ENCODE data around the gene TAS2R40. TPM values are rescaled to one million over a fixed set of nuclear protein-coding genes. Genes with fewer than 3 reads are reported as not detected.

TAS2R40 gene
- polyA plus RNA-seq, 3 donors: 0.54 TPM; not detected in 2

DNA sequence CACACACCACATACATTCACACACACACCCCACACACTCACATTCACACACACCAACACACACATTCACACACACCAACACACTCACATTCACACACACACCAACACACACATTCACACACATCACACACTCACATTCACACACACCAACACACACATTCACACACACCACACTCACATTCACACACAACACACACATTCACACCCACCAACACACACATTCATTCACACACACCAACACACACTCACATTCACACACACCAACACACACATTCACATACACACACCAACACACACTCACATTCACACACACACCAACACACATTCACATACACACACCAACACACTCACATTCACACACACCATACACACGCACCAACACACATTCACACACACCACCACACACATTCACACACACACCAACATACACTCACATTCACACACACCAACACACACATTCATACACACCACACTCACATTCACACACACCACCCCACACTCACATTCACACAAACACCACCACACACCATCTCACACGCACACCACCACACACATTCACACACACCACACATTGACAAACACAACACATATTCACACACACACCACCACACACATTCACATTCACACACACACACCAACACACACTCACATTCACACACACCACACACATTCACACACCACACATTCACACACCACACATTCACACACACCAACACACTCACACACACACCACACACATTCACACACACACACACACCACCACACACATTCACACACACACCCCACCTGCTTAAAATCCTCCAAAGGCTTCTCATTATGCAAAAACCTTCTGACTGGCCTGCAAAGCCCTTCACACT, 9.0 kb downstream of the TAS2R40 start:
- no peaks in the 10 kb centered on the region for H3K9me3 ChIP-seq (replicated peaks in 1 of 2; ENCODE audit: control insufficient read depth in 1 of 2, insufficient read depth in 1 of 2, low read length in 2 of 2)
- no peak overlapping the region for H3K4me3 Mint-ChIP-seq
- no peak overlapping the region for H2AFZ ChIP-seq (ENCODE audit: insufficient read depth, low read depth, low read length, poor library complexity, severe bottlenecking)
- no peaks in the 10 kb centered on the region for H4K20me1 ChIP-seq (ENCODE audit: insufficient read depth, low read length)
- H3K4me1 ChIP-seq (ENCODE audit: control insufficient read depth in 1 of 2, insufficient read depth in 2 of 2, low read length in 2 of 2): peaks cover 28 to 39% of the 10 kb centered on the region in 2 donors
- intact Hi-C loops (cut with micrococcal nuclease): no loop called here
- H3K27me3 Mint-ChIP-seq (ENCODE audit: low read depth in 3 of 3): peaks cover 0 to 2% (median 0%) of the 10 kb centered on the region in 3 donors
- no peaks in the 10 kb centered on the region for H3K79me2 ChIP-seq (ENCODE audit: insufficient read depth, low read length)
- no peaks in the 10 kb centered on the region for H3K36me3 ChIP-seq (replicated peaks in 1 of 2; ENCODE audit: control insufficient read depth in 1 of 2, insufficient read depth in 2 of 2, low read length in 2 of 2)
- no peak overlapping the region for H3K9ac ChIP-seq (ENCODE audit: insufficient read depth, low read length, poor library complexity, severe bottlenecking)
- H3K27ac Mint-ChIP-seq: no peak overlapping the region
- peaks cover 0 to 3% of the 10 kb centered on the region in 2 donors for H3K36me3 Mint-ChIP-seq
- peaks cover 40% of the 10 kb centered on the region for H3K4me1 Mint-ChIP-seq
- no peak overlapping the region for H3K4me3 ChIP-seq (replicated peaks in 1 of 3; ENCODE audit: low read depth in 2 of 3, low read length in 3 of 3)
- no peak overlapping the region for H3K27ac ChIP-seq (ENCODE audit: low read depth in 1 of 2, low read length in 2 of 2)
- 100% methylated on average over 2 of the region's 2 CpGs for WGBS (ENCODE audit: insufficient coverage)
- DNase-seq: no peak
- H3K27me3 ChIP-seq (ENCODE audit: control insufficient read depth in 2 of 2, insufficient read depth in 2 of 2, low read length in 2 of 2): no peaks in the 10 kb centered on the region
- TF ChIP-seq, protein P1, sequence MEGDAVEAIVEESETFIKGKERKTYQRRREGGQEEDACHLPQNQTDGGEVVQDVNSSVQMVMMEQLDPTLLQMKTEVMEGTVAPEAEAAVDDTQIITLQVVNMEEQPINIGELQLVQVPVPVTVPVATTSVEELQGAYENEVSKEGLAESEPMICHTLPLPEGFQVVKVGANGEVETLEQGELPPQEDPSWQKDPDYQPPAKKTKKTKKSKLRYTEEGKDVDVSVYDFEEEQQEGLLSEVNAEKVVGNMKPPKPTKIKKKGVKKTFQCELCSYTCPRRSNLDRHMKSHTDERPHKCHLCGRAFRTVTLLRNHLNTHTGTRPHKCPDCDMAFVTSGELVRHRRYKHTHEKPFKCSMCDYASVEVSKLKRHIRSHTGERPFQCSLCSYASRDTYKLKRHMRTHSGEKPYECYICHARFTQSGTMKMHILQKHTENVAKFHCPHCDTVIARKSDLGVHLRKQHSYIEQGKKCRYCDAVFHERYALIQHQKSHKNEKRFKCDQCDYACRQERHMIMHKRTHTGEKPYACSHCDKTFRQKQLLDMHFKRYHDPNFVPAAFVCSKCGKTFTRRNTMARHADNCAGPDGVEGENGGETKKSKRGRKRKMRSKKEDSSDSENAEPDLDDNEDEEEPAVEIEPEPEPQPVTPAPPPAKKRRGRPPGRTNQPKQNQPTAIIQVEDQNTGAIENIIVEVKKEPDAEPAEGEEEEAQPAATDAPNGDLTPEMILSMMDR (IDR thresholded peaks at IDR 0.05): no peak
- peaks cover 0 to 5% (median 0%) of the 10 kb centered on the region in 7 donors for H3K9me3 Mint-ChIP-seq
- H3K4me2 ChIP-seq (replicated peaks; ENCODE audit: extremely low read depth, low read length, poor library complexity, severe bottlenecking): no peak overlapping the region

GRCh38 chr7:143233816-143234532, 12.1 kb downstream of the TAS2R40 start:
- peaks cover 50% of the 10 kb centered on the region for H3K4me1 Mint-ChIP-seq
- Histone ChIP-seq H2AFZ (ENCODE audit: insufficient read depth, low read depth, low read length, poor library complexity, severe bottlenecking) (no peak overlapping the region), H3K27me3 (ENCODE audit: control insufficient read depth in 2 of 2, insufficient read depth in 2 of 2, low read length in 2 of 2) (no peaks in the 10 kb centered on the region), H3K4me1 (ENCODE audit: control insufficient read depth in 1 of 2, insufficient read depth in 2 of 2, low read length in 2 of 2) (peaks cover 36 to 54% of the 10 kb centered on the region in 2 donors), H3K9ac (ENCODE audit: insufficient read depth, low read length, poor library complexity, severe bottlenecking) (no peak overlapping the region), H3K9me3 (replicated peaks in 1 of 2; ENCODE audit: control insufficient read depth in 1 of 2, insufficient read depth in 1 of 2, low read length in 2 of 2) (peaks cover 0 to 6% of the 10 kb centered on the region in 2 donors), H3K36me3 (replicated peaks in 1 of 2; ENCODE audit: control insufficient read depth in 1 of 2, insufficient read depth in 2 of 2, low read length in 2 of 2) (no peaks in the 10 kb centered on the region), H3K79me2 (ENCODE audit: insufficient read depth, low read length) (no peaks in the 10 kb centered on the region), H4K20me1 (ENCODE audit: insufficient read depth, low read length) (no peaks in the 10 kb centered on the region), H3K4me2 (replicated peaks; ENCODE audit: extremely low read depth, low read length, poor library complexity, severe bottlenecking) (no peak overlapping the region), H3K27ac (ENCODE audit: low read depth in 1 of 2, low read length in 2 of 2) (peak overlapping the region in 1 of 2 donors; percentile 10), H3K4me3 (replicated peaks in 1 of 3; ENCODE audit: low read depth in 2 of 3, low read length in 3 of 3) (no peak overlapping the region)
- peak overlapping the region in 6 of 7 donors; percentile 16 to 82 (median 53) for H3K27ac Mint-ChIP-seq
- H3K36me3 Mint-ChIP-seq: peaks cover 5 to 20% of the 10 kb centered on the region in 2 donors
- TF ChIP-seq, protein P1 (IDR thresholded peaks at IDR 0.05): no peak
- peaks cover 0 to 1% (median 0%) of the 10 kb centered on the region in 3 donors for H3K27me3 Mint-ChIP-seq (ENCODE audit: low read depth in 3 of 3)
- no CpG with 5 or more reads among the region's 2 CpGs for WGBS (ENCODE audit: insufficient coverage)
- H3K9me3 Mint-ChIP-seq: peaks cover 0 to 23% (median 11%) of the 10 kb centered on the region in 7 donors
- H3K4me3 Mint-ChIP-seq: no peak overlapping the region
- DNase-seq: peak; percentile 25 to 77 (median 69)
- intact Hi-C loops (cut with micrococcal nuclease): no loop called here

Measured in CD14-positive monocyte (primary cell).